ENCODE data around the gene FGFBP2.

GRCh38 chr4:15968551-15969300, 5.8 kb upstream of the FGFBP2 start:
- TF ChIP-seq CTCF (IDR thresholded peaks at IDR 0.05): no peak
- no peak for TF ChIP-seq POLR2A (IDR thresholded peaks at IDR 0.05)
- no peak for TF ChIP-seq EP300 (IDR thresholded peaks at IDR 0.05)
